ENCODE results near the gene NEFH.
"Not testable (repeated sequence)": the region's sequence is repeated elsewhere in the genome, so short reads cannot be mapped to it uniquely, and the experiment has no call there.

NEFH gene

GRCh38 chr22:29461263-29461662 is 18.8 kb upstream of the NEFH start:
- no peak for DNase-seq (ENCODE audit: low read depth)

GRCh38 chr22:29463629-29464028 is 16.4 kb upstream of the NEFH start:
- DNase-seq (ENCODE audit: low read depth): no peak

GRCh38 chr22:29464581-29464980 is 15.4 kb upstream of the NEFH start:
- DNase-seq (ENCODE audit: low read depth): no peak

GRCh38 chr22:29469755-29470154 is 10.3 kb upstream of the NEFH start:
- DNase-seq (ENCODE audit: low read depth): no peak

GRCh38 chr22:29470159-29470855 is 9.7 kb upstream of the NEFH start:
- DNase-seq (ENCODE audit: low read depth): peak; percentile 24

- no peak for DNase-seq (ENCODE audit: low read depth)
Observed at GRCh38 chr22:29473001-29473400, 7.0 kb upstream of the NEFH start.

GRCh38 chr22:29475550-29475949 is 4.5 kb upstream of the NEFH start:
- no peak for DNase-seq (ENCODE audit: low read depth)

- no peak for DNase-seq (ENCODE audit: low read depth)
Observed at GRCh38 chr22:29476116-29476515, 3.9 kb upstream of the NEFH start.

GRCh38 chr22:29477723-29478318 is 2.2 kb upstream of the NEFH start:
- no peak for DNase-seq (ENCODE audit: low read depth)

- no peak for DNase-seq (ENCODE audit: low read depth)
Observed at GRCh38 chr22:29478326-29479276, 1.4 kb upstream of the NEFH start.

- no peak for DNase-seq (ENCODE audit: low read depth)
Observed at GRCh38 chr22:29480262-29480511, 169 bp downstream of the NEFH start.

GRCh38 chr22:29480512-29481264 is 670 bp downstream of the NEFH start:
- peak; percentile 17 for DNase-seq (ENCODE audit: low read depth)

GRCh38 chr22:29481265-29482000 is 1.4 kb downstream of the NEFH start:
- DNase-seq (ENCODE audit: low read depth): peak; percentile 10

- no peak for DNase-seq (ENCODE audit: low read depth)
Observed at GRCh38 chr22:29482253-29482652, 2.2 kb downstream of the NEFH start.

- no peak for DNase-seq (ENCODE audit: low read depth)
Observed at GRCh38 chr22:29482726-29483125, 2.7 kb downstream of the NEFH start.

GRCh38 chr22:29483254-29483653 is 3.2 kb downstream of the NEFH start:
- DNase-seq (ENCODE audit: low read depth): no peak

- no peak for DNase-seq (ENCODE audit: low read depth)
Observed at GRCh38 chr22:29484642-29485041, 4.6 kb downstream of the NEFH start.

- no peak for DNase-seq (ENCODE audit: low read depth)
Observed at GRCh38 chr22:29485448-29485847, 5.4 kb downstream of the NEFH start.

GRCh38 chr22:29487426-29487986 is 7.5 kb downstream of the NEFH start:
- DNase-seq (ENCODE audit: low read depth): no peak

GRCh38 chr22:29489127-29489780 is 9.2 kb downstream of the NEFH start:
- not testable (repeated sequence) for DNase-seq (ENCODE audit: low read depth)

- no peak for DNase-seq (ENCODE audit: low read depth)
Observed at GRCh38 chr22:29491012-29491411, 11.0 kb downstream of the NEFH start.
